SK-N-SH (cell line): Measurements from ENCODE around the gene USP40.

Source experiments
- MAX ChIP-seq: IDR thresholded peaks from 2 replicates; pipeline ENCODE4 v1.4.0; 2012; ENCODE audit warnings: low read depth
- MXI1 ChIP-seq: IDR thresholded peaks from 2 replicates; pipeline ENCODE4 v1.6.1; 2012; ENCODE audit warnings: mild to moderate bottlenecking, low read depth, low read length, improper control_type of control experiment

GRCh38 chr2:233542507-233542906 is 24.1 kb downstream of the USP40 start:
- TF ChIP-seq MXI1 (no peak), MAX (no peak)
